Measurements from ENCODE around the gene CFAP73.
"Not testable (repeated sequence)": the region's sequence is repeated elsewhere in the genome, so short reads cannot be mapped to it uniquely, and the experiment has no call there.

Gene CFAP73

GRCh38 chr12:113112043-113112899 is 37.3 kb upstream of the CFAP73 start:
- no peak for DNase-seq (ENCODE audit: low read depth)
- no peak for TF ChIP-seq CTCF (conservative IDR thresholded peaks at IDR 0.05; ENCODE audit: low read length)
- no peak overlapping the region for H3K4me3 ChIP-seq (ENCODE audit: low read length)

- H3K4me3 ChIP-seq (ENCODE audit: low read length) = no peak overlapping the region
- no peak for TF ChIP-seq CTCF (conservative IDR thresholded peaks at IDR 0.05; ENCODE audit: low read length)
- no peak for DNase-seq (ENCODE audit: low read depth)
These were observed 36.1 kb upstream of the CFAP73 start for GRCh38 chr12:113113397-113113796.

- no peak for TF ChIP-seq CTCF (conservative IDR thresholded peaks at IDR 0.05; ENCODE audit: low read length)
- no peak overlapping the region for H3K4me3 ChIP-seq (ENCODE audit: low read length)
- DNase-seq (ENCODE audit: low read depth) = no peak
These were observed 34.9 kb upstream of the CFAP73 start for GRCh38 chr12:113114447-113115178.

GRCh38 chr12:113115455-113116126 is 33.9 kb upstream of the CFAP73 start:
- TF ChIP-seq CTCF (conservative IDR thresholded peaks at IDR 0.05; ENCODE audit: low read length) = no peak
- no peak overlapping the region for H3K4me3 ChIP-seq (ENCODE audit: low read length)
- no peak for DNase-seq (ENCODE audit: low read depth)

GRCh38 chr12:113116875-113117274 is 32.6 kb upstream of the CFAP73 start:
- TF ChIP-seq CTCF (conservative IDR thresholded peaks at IDR 0.05; ENCODE audit: low read length) = no peak
- no peak for DNase-seq (ENCODE audit: low read depth)
- H3K4me3 ChIP-seq (ENCODE audit: low read length) = no peak overlapping the region

- DNase-seq (ENCODE audit: low read depth); H3K4me3 ChIP-seq (ENCODE audit: low read length): not testable (repeated sequence)
These were observed 31.8 kb upstream of the CFAP73 start for GRCh38 chr12:113117684-113118083.

GRCh38 chr12:113118142-113118541 is 31.4 kb upstream of the CFAP73 start:
- no peak for DNase-seq (ENCODE audit: low read depth)
- no peak overlapping the region for H3K4me3 ChIP-seq (ENCODE audit: low read length)
- TF ChIP-seq CTCF (conservative IDR thresholded peaks at IDR 0.05; ENCODE audit: low read length) = no peak

Measured in AG10803 (cell line).